DND-41 (cell line): Measurements from ENCODE around the gene ZNF76.

ENCODE experiments used
- ATAC-seq: fragments of 200-7000 bp; cut with Tn5 transposase; 3 replicates; pipeline ENCODE4 v1.9.1; 2021; ENCODE audit warnings: low read depth; ENCODE audit not compliant: insufficient read depth
- DNase-seq: peaks from one replicate; pipeline ENCODE4 v3.0.0-alpha.2; 2020
- H2AFZ ChIP-seq: 2 replicates; pipeline ENCODE4 v1.6.0; 2012; ENCODE audit warnings: low read depth, low read length
- H3K27ac ChIP-seq: 2 replicates; pipeline ENCODE4 v1.5.1; 2012; ENCODE audit warnings: low read length, inconsistent platforms
- H3K27me3 ChIP-seq: fragments of 200-600 bp; sonication (generic); 2 replicates; pipeline ENCODE4 v1.6.0; 2012; ENCODE audit warnings: low read length, mild to moderate bottlenecking, inconsistent platforms; ENCODE audit not compliant: insufficient read depth, poor library complexity
- H3K36me3 ChIP-seq: 2 replicates; pipeline ENCODE4 v1.5.1; 2012; ENCODE audit warnings: low read length, inconsistent platforms; ENCODE audit not compliant: insufficient read depth
- H3K4me1 ChIP-seq: 2 replicates; pipeline ENCODE4 v1.5.1; 2012; ENCODE audit warnings: mild to moderate bottlenecking, low read length; ENCODE audit not compliant: insufficient read depth
- H3K4me2 ChIP-seq: 2 replicates; pipeline ENCODE4 v1.6.0; 2012; ENCODE audit warnings: mild to moderate bottlenecking, moderate library complexity, low read length, inconsistent platforms; ENCODE audit not compliant: insufficient read depth
- H3K4me3 ChIP-seq, 2 experiments: fragments of 200-600 bp in 1 of 2; shearing (Covaris generic) in 1 of 2; 2 replicates each; pipeline ENCODE4 v1.5.1; 2012 to 2016; ENCODE audit warnings: inconsistent platforms in 2 of 2, low read length in 2 of 2, mild to moderate bottlenecking in 2 of 2, low read depth in 1 of 2, moderate library complexity in 1 of 2
- H3K79me2 ChIP-seq: 2 replicates; pipeline ENCODE4 v1.6.0; 2012; ENCODE audit warnings: low read length, inconsistent platforms; ENCODE audit not compliant: insufficient read depth
- H3K9ac ChIP-seq: 2 replicates; pipeline ENCODE4 v1.6.0; 2012; ENCODE audit warnings: low read depth, mild to moderate bottlenecking, inconsistent platforms, low read length, moderate library complexity
- H3K9me3 ChIP-seq: 2 replicates; pipeline ENCODE4 v1.5.1; 2012; ENCODE audit warnings: low read length, moderate library complexity, mild to moderate bottlenecking, inconsistent platforms; ENCODE audit not compliant: insufficient read depth, severe bottlenecking
- H4K20me1 ChIP-seq: 2 replicates; pipeline ENCODE4 v1.6.0; 2012; ENCODE audit warnings: low read length; ENCODE audit not compliant: insufficient read depth
- EZH2 ChIP-seq: IDR thresholded peaks from 3 replicates; pipeline ENCODE4 v1.6.1; 2012; ENCODE audit warnings: borderline replicate concordance, low read depth, mild to moderate bottlenecking, moderate library complexity, low read length, inconsistent platforms; ENCODE audit not compliant: severe bottlenecking
- TF ChIP-seq, protein P1 (sequence below): IDR thresholded peaks from 2 replicates; pipeline ENCODE4 v1.5.1; 2012; ENCODE audit warnings: borderline replicate concordance, low read length, moderate library complexity, mild to moderate bottlenecking; ENCODE audit not compliant: poor library complexity, severe bottlenecking; ENCODE audit errors: extremely low read depth

ZNF76 gene

DNA sequence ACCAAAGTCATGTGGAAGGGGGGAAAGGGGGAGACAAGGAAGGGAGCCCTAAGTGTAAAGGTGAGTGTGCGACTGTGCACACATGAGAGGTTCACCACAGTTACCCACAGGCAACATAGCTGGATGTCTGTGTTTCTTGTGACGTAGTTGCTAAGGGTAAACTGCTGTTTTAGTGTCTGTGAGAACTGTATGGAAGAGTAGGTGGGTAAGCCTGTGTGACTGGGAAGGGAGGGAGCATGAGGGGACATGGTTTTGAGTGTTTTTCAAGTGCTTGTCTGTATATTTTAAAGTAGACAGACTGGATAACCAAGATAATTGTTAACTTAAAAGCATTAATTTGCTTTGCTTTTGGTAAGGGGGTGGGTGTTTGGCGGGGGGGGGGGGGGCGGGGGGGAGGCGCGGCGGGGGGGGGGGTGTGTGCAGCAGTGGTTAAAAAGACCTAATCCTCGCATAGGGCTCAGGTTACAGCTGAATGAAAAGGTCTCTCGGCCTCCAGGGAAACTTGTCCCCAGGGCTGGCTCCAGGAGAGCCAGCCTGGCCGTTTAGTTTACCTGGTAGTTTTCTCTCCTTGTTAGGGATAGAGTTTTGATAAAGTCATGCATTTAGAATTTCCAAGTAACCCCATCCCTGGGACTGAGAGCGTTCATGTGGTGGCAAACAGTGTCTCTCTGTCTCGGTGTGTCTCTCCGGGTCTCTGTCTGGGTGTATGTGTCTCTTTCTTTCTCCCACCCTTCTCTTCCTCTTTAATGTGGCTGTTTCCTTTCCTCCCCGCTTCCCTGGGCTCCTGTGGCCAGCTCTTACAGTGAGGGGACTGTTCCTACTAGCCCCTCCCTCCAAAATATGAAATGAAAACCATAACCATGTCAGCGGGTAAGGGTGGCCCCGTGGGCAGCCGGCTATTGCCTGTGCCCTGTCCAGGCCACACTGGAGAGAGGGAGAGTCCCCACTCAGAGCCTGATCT is 42.4 kb upstream of the ZNF76 start:
- H3K36me3 ChIP-seq = peaks cover 3% of the 10 kb centered on the region; the same call in 1 of the 2 replicates
- H2AFZ ChIP-seq = no peak overlapping the region
- H3K4me3 ChIP-seq = no peak overlapping the region
- no peaks in the 10 kb centered on the region for H3K9me3 ChIP-seq
- ATAC-seq (no peak; the same call in 2 of the 3 replicates), DNase-seq (no peak)
- no peak overlapping the region for H3K4me2 ChIP-seq
- H4K20me1 ChIP-seq = peaks cover 7% of the 10 kb centered on the region; the same call in 1 of the 2 replicates
- H3K27me3 ChIP-seq = no peaks in the 10 kb centered on the region
- no peaks in the 10 kb centered on the region for H3K79me2 ChIP-seq
- H3K4me1 ChIP-seq = no peaks in the 10 kb centered on the region
- H3K9ac ChIP-seq = no peak overlapping the region
- no peak overlapping the region for H3K27ac ChIP-seq
- TF ChIP-seq EZH2 = no peak
- TF ChIP-seq, protein P1, sequence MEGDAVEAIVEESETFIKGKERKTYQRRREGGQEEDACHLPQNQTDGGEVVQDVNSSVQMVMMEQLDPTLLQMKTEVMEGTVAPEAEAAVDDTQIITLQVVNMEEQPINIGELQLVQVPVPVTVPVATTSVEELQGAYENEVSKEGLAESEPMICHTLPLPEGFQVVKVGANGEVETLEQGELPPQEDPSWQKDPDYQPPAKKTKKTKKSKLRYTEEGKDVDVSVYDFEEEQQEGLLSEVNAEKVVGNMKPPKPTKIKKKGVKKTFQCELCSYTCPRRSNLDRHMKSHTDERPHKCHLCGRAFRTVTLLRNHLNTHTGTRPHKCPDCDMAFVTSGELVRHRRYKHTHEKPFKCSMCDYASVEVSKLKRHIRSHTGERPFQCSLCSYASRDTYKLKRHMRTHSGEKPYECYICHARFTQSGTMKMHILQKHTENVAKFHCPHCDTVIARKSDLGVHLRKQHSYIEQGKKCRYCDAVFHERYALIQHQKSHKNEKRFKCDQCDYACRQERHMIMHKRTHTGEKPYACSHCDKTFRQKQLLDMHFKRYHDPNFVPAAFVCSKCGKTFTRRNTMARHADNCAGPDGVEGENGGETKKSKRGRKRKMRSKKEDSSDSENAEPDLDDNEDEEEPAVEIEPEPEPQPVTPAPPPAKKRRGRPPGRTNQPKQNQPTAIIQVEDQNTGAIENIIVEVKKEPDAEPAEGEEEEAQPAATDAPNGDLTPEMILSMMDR = no peak

DNA sequence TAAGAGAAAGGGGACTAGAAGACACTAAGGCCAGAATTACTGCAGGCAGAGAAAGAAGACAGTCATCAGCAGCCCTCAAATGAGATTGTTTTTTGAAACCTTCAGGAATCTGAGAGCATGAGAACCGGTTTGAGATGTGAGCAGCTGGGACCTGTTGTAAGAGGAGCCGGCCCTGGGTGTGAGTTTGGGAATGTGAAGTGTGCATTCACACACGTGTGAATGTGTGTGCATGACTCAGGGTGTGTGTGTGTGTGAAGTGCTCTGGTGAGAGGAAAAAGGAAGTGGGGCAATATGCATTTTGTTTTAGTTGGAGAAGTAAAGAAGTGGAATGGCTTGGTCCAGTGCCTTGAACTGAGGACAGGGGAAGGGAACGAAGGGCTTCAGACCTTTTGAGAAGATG is 41.5 kb upstream of the ZNF76 start:
- H3K27me3 ChIP-seq = no peaks in the 10 kb centered on the region
- H3K4me1 ChIP-seq = no peaks in the 10 kb centered on the region
- no peak overlapping the region for H3K27ac ChIP-seq
- no peak for TF ChIP-seq EZH2
- TF ChIP-seq, protein P1 = no peak
- H3K9me3 ChIP-seq = no peaks in the 10 kb centered on the region
- DNase-seq (no peak), ATAC-seq (no peak)
- no peaks in the 10 kb centered on the region for H3K79me2 ChIP-seq
- H2AFZ ChIP-seq = no peak overlapping the region
- H4K20me1 ChIP-seq = peaks cover 4% of the 10 kb centered on the region; the same call in 1 of the 2 replicates
- no peak overlapping the region for H3K9ac ChIP-seq
- H3K4me3 ChIP-seq = no peak overlapping the region
- peaks cover 3% of the 10 kb centered on the region; the same call in 1 of the 2 replicates for H3K36me3 ChIP-seq
- no peak overlapping the region for H3K4me2 ChIP-seq

DNA sequence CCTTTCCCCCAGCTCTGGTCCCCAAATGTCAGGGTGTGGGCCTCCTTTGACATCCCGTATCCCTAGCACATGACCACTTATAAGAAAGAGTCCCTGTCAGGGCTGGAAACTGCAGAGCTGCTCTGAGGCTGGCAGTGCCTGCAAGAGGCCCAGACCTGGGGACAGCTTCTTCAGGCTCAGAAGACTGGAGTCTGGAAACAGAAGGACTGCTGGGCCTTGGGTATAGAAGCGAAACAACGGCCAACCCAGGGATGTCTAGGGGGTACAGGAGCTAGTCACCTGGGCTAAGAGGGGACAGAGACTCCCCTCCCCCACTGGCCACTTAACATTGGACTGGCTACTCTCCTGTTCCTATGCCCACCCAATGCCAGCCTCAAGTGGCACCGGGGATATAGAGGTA is 41.1 kb upstream of the ZNF76 start:
- no peak overlapping the region for H3K4me2 ChIP-seq
- H3K4me1 ChIP-seq = no peaks in the 10 kb centered on the region
- H3K4me3 ChIP-seq = no peak overlapping the region
- H3K9me3 ChIP-seq = no peaks in the 10 kb centered on the region
- ATAC-seq (no peak), DNase-seq (no peak)
- peaks cover 3% of the 10 kb centered on the region; the same call in 1 of the 2 replicates for H3K36me3 ChIP-seq
- H3K9ac ChIP-seq = no peak overlapping the region
- no peak for TF ChIP-seq EZH2
- TF ChIP-seq, protein P1 = no peak
- no peak overlapping the region for H3K27ac ChIP-seq
- H2AFZ ChIP-seq = no peak overlapping the region
- no peaks in the 10 kb centered on the region for H3K27me3 ChIP-seq
- H4K20me1 ChIP-seq = peaks cover 4% of the 10 kb centered on the region; the same call in 1 of the 2 replicates
- H3K79me2 ChIP-seq = no peaks in the 10 kb centered on the region
